SK-N-SH treated with all-trans-retinoic acid at 6 μM for 48 hours (cell line): ENCODE measurements around the gene IFNA5.

Source experiments
- BACH2 ChIP-seq: fragments of 250-450 bp; sonication (Bioruptor Pico); IDR thresholded peaks from 2 replicates; pipeline ENCODE4 v1.9.0; 2021; ENCODE audit warnings: mild to moderate bottlenecking, borderline replicate concordance
- GLIS3 ChIP-seq: fragments of 250-450 bp; sonication (Bioruptor Pico); IDR thresholded peaks from 2 replicates; pipeline ENCODE4 v1.5.0; 2020; ENCODE audit warnings: mild to moderate bottlenecking, moderate library complexity
- ISL1 ChIP-seq: fragments of 250-450 bp; sonication (Bioruptor Pico); IDR thresholded peaks from 2 replicates; pipeline ENCODE4 v2.1.2; 2022; ENCODE audit warnings: mild to moderate bottlenecking, moderate library complexity
- OSR1 ChIP-seq: fragments of 250-450 bp; sonication (Bioruptor Pico); IDR thresholded peaks from 2 replicates; pipeline ENCODE4 v1.8.0; 2022; ENCODE audit warnings: moderate library complexity, mild to moderate bottlenecking, inconsistent platforms
- TCF4 ChIP-seq: fragments of 250-450 bp; sonication (Bioruptor Pico); IDR thresholded peaks from 2 replicates; pipeline ENCODE4 v1.8.0; 2021; ENCODE audit warnings: mild to moderate bottlenecking, moderate library complexity, borderline replicate concordance
- ZFP3 ChIP-seq: fragments of 250-450 bp; sonication (Bioruptor Pico); IDR thresholded peaks from 2 replicates; pipeline ENCODE4 v1.5.0; 2020; ENCODE audit warnings: mild to moderate bottlenecking, moderate library complexity
- ZFP30 ChIP-seq: fragments of 450-650 bp; formaldehyde crosslinking; IDR thresholded peaks from 2 replicates; pipeline ENCODE4 v1.5.0; 2022; ENCODE audit warnings: mild to moderate bottlenecking, moderate library complexity
- TF ChIP-seq, protein P1 (sequence below): fragments of 250-450 bp; sonication (Bioruptor Pico); IDR thresholded peaks from 2 replicates; pipeline ENCODE4 v1.5.1; 2020; ENCODE audit warnings: low read depth, mild to moderate bottlenecking, moderate library complexity
- TF ChIP-seq, protein P2 (sequence below): fragments of 250-450 bp; sonication (Bioruptor Pico); IDR thresholded peaks from 2 replicates; pipeline ENCODE4 v1.8.0; 2021; ENCODE audit warnings: low read depth, mild to moderate bottlenecking, moderate library complexity, borderline replicate concordance

DNA sequence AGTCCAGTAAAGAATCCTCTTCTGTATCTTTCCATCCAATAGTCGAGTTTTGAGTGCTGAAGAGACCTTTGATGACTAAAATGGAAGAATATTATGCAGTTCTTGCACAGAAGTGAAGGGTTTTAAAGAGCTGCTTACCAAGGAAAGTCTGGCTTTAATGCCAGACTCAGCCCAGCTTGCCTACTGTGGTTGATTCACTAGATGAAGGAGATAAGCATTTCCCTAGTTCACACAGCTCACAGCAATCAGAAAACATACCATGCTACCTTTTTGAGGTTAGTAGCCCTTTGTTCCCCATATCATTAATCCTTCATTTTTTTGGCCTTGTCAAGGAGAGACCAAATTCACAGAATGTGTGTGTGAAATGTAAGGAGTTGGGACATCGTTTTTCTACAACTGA, 15.3 kb downstream of the IFNA5 start:
- TF ChIP-seq OSR1 (CRISPR knock-in tag) (no peak), ZFP30 (CRISPR knock-in tag) (no peak), TCF4 (CRISPR knock-in tag) (no peak), ZFP3 (no peak), GLIS3 (no peak), BACH2 (CRISPR knock-in tag) (no peak), ISL1 (no peak)
- TF ChIP-seq, protein P1, sequence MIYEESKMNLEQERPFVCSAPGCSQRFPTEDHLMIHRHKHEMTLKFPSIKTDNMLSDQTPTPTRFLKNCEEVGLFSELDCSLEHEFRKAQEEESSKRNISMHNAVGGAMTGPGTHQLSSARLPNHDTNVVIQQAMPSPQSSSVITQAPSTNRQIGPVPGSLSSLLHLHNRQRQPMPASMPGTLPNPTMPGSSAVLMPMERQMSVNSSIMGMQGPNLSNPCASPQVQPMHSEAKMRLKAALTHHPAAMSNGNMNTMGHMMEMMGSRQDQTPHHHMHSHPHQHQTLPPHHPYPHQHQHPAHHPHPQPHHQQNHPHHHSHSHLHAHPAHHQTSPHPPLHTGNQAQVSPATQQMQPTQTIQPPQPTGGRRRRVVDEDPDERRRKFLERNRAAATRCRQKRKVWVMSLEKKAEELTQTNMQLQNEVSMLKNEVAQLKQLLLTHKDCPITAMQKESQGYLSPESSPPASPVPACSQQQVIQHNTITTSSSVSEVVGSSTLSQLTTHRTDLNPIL (CRISPR knock-in tag): no peak
- TF ChIP-seq, protein P2, sequence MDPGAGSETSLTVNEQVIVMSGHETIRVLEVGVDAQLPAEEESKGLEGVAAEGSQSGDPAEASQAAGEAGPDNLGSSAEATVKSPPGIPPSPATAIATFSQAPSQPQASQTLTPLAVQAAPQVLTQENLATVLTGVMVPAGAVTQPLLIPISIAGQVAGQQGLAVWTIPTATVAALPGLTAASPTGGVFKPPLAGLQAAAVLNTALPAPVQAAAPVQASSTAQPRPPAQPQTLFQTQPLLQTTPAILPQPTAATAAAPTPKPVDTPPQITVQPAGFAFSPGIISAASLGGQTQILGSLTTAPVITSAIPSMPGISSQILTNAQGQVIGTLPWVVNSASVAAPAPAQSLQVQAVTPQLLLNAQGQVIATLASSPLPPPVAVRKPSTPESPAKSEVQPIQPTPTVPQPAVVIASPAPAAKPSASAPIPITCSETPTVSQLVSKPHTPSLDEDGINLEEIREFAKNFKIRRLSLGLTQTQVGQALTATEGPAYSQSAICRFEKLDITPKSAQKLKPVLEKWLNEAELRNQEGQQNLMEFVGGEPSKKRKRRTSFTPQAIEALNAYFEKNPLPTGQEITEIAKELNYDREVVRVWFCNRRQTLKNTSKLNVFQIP (CRISPR knock-in tag): no peak
